WTC11 (cell line): ENCODE measurements around the gene AFAP1L2.

Source experiments
- ATF1 ChIP-seq: sonication (generic); formaldehyde crosslinking; IDR thresholded peaks from 2 replicates; pipeline ENCODE4 v1.8.1; 2023; ENCODE audit warnings: mild to moderate bottlenecking, moderate library complexity, missing genetic modification reagents
- TF ChIP-seq, protein P1 (sequence below): fragments of 200-600 bp; IDR thresholded peaks from 2 replicates; pipeline ENCODE4 v1.8.0; 2022; ENCODE audit warnings: antibody characterized with exemption
- TF ChIP-seq, protein P2 (sequence below): sonication (generic); formaldehyde crosslinking; IDR thresholded peaks from 2 replicates; pipeline ENCODE4 v1.8.0; 2022; ENCODE audit warnings: mild to moderate bottlenecking, missing genetic modification reagents

DNA sequence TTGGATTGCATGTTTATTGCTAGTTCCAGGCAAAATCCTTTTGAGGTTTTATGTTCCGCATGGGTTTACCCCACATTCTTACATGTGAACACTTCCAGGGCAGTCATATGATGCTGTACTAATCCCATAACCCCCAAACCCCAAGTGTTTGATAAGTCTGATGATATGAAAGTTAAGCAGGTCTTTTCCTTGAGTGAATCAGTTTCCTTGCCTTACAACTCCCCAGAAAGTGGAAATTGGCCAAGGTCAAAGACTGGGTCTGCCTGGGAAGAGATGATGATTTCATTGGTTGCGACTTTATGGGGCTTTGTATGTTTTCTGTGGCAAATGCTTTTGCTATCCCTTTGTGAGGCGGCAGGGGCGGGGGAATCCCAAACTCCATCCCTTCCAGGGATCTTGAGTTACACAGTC is 24.7 kb downstream of the AFAP1L2 start:
- TF ChIP-seq, protein P1, sequence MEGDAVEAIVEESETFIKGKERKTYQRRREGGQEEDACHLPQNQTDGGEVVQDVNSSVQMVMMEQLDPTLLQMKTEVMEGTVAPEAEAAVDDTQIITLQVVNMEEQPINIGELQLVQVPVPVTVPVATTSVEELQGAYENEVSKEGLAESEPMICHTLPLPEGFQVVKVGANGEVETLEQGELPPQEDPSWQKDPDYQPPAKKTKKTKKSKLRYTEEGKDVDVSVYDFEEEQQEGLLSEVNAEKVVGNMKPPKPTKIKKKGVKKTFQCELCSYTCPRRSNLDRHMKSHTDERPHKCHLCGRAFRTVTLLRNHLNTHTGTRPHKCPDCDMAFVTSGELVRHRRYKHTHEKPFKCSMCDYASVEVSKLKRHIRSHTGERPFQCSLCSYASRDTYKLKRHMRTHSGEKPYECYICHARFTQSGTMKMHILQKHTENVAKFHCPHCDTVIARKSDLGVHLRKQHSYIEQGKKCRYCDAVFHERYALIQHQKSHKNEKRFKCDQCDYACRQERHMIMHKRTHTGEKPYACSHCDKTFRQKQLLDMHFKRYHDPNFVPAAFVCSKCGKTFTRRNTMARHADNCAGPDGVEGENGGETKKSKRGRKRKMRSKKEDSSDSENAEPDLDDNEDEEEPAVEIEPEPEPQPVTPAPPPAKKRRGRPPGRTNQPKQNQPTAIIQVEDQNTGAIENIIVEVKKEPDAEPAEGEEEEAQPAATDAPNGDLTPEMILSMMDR: no peak
- TF ChIP-seq, protein P2, sequence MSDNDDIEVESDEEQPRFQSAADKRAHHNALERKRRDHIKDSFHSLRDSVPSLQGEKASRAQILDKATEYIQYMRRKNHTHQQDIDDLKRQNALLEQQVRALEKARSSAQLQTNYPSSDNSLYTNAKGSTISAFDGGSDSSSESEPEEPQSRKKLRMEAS (CRISPR knock-in tag): no peak
- TF ChIP-seq ATF1: no peak
